ENCODE data around the gene PARN. TPM values are rescaled to one million over a fixed set of nuclear protein-coding genes. Genes with fewer than 3 reads are reported as not detected.

PARN gene
- total and polyA plus RNA-seq, 2 of the 4 experiments (the other 2 are of a cell fraction), result 24.6 to 25.1 TPM

DNA sequence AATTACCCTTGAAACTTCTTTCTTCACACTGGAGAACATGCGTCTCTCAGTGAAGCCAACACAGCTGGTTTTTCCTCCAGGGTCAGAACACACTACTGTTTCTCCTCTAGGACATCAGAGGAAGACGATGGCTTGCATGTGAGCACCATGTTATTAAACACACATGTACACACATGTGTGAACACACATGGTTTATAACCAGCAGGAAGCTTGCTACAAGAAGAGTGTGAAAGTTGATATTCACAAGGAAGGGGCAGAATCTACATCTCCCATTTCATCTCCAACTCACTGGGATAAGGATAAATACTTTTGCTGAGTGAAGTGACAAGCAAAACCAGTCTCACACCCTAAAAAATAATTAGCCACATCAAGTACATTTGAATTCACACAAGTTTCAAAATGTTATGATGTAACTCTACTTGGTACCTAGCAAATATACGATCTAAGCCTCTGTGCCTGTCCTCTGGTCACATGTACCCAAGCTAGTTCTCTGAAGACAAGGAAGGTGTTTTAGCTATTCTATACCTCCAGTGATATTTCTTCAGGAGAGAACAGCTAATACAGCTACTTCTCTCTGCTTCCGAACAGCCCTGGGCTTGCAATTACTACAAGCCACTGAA, 127.7 kb downstream of the PARN start:
- Histone ChIP-seq H2BK5ac (ENCODE audit: low read depth, low read length, poor library complexity, severe bottlenecking) (peak overlapping the region; percentile 84), H3K4me2 (ENCODE audit: low read depth, low read length) (peak overlapping the region; percentile 11), H3K36me3 (ENCODE audit: control insufficient read depth, insufficient read depth, low read length) (no peaks in the 10 kb centered on the region), H3K4me3 (ENCODE audit: insufficient read depth, low read depth, low read length) (no peak overlapping the region), H4K20me1 (ENCODE audit: insufficient read depth, low read length) (no peaks in the 10 kb centered on the region; the same call in 1 of the 2 replicates), H2BK120ac (ENCODE audit: low read depth, low read length) (peak overlapping the region; percentile 83), H3K56ac (ENCODE audit: extremely low read depth, insufficient read depth, low read length) (peak overlapping the region; percentile 59; the same call in 1 of the 2 replicates), H2AK5ac (ENCODE audit: low read depth, low read length) (peak overlapping the region; percentile 73; the same call in 1 of the 2 replicates), H2AK9ac (replicated peaks; ENCODE audit: low read depth, low read length, poor library complexity) (peak overlapping the region; percentile 20), H3K14ac (replicated peaks; ENCODE audit: low read depth, low read length) (peak overlapping the region; percentile 94), H4K91ac (ENCODE audit: insufficient read depth, low read depth, low read length) (peak overlapping the region; percentile 75), H3K27me3 (ENCODE audit: control insufficient read depth, insufficient read depth, low read length) (no peaks in the 10 kb centered on the region), H3K4me1 (ENCODE audit: control insufficient read depth, insufficient read depth, low read length) (peaks cover 25% of the 10 kb centered on the region), H3K23ac (ENCODE audit: low read depth, low read length) (peak overlapping the region; percentile 75; the same call in 1 of the 2 replicates), H3K9ac (ENCODE audit: low read depth, low read length) (peak overlapping the region; percentile 42; the same call in 1 of the 2 replicates), H3K9me3 (ENCODE audit: control insufficient read depth, insufficient read depth, low read length) (no peaks in the 10 kb centered on the region), H2BK20ac (ENCODE audit: low read depth, low read length) (peak overlapping the region; percentile 94), H2AFZ (replicated peaks; ENCODE audit: low read length, poor library complexity) (peak overlapping the region; percentile 67), H3K4ac (ENCODE audit: low read depth, low read length) (peak overlapping the region; percentile 86), H3K9me1 (ENCODE audit: insufficient read depth, low read length) (peaks cover 20% of the 10 kb centered on the region), H3K18ac (ENCODE audit: low read depth, low read length) (peak overlapping the region; percentile 37), H4K5ac (ENCODE audit: low read depth, low read length) (peak overlapping the region; percentile 23), H3K79me1 (ENCODE audit: low read depth in 1 of 2, low read length in 2 of 2) (peaks cover 9 to 30% of the 10 kb centered on the region in 2 experiments; a peak in 3 of 4 replicates), H3K27ac (ENCODE audit: insufficient read depth, low read length) (peak overlapping the region; percentile 77; the same call in 1 of the 2 replicates), H2BK15ac (ENCODE audit: low read depth, low read length) (peak overlapping the region; percentile 87), H4K8ac (ENCODE audit: low read depth in 2 of 2, low read length in 2 of 2) (peak overlapping the region; percentile 5 to 57; a peak in 3 of 4 replicates)
- dilution Hi-C loops (cut with HindIII; ENCODE audit: low sequenced_read_pairs, unreplicated experiment), result no loop called here
- no peak for ATAC-seq (ENCODE audit: low read depth)
- DNase-seq, result no peak
- in situ Hi-C loops (cut with MboI; ENCODE audit: low sequenced_read_pairs), result no loop called here
- ChIA-PET CTCF (interaction anchor here (0.9 to 1.7 kb wide), 3 partner anchors 13 to 217 kb away, joined by 3 to 7 read pairs (median 6); no protein-coding TSS in a partner anchor), POLR2A (ENCODE audit: unreplicated experiment) (interaction anchor here (0.5 kb wide), 1 partner anchor 15 kb away, joined by 6 read pairs; no protein-coding TSS in a partner anchor)
- WGBS, 2 experiments (ENCODE audit: extremely low coverage in 2 of 2, insufficient read length in 1 of 2), result 89% methylated on average over 1 of the region's 4 CpGs; no CpG with 5 or more reads in 1 of the 2 experiments
- intact Hi-C loops (cut with micrococcal nuclease), result no loop called here
- no TSS peak for BruUV-seq (replicated peaks)
- TF ChIP-seq, protein P1, sequence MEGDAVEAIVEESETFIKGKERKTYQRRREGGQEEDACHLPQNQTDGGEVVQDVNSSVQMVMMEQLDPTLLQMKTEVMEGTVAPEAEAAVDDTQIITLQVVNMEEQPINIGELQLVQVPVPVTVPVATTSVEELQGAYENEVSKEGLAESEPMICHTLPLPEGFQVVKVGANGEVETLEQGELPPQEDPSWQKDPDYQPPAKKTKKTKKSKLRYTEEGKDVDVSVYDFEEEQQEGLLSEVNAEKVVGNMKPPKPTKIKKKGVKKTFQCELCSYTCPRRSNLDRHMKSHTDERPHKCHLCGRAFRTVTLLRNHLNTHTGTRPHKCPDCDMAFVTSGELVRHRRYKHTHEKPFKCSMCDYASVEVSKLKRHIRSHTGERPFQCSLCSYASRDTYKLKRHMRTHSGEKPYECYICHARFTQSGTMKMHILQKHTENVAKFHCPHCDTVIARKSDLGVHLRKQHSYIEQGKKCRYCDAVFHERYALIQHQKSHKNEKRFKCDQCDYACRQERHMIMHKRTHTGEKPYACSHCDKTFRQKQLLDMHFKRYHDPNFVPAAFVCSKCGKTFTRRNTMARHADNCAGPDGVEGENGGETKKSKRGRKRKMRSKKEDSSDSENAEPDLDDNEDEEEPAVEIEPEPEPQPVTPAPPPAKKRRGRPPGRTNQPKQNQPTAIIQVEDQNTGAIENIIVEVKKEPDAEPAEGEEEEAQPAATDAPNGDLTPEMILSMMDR (conservative IDR thresholded peaks at IDR 0.05; ENCODE audit: low read depth, low read length), result no peak
- TF ChIP-seq NFE2L2 (IDR thresholded peaks at IDR 0.05; ENCODE audit: low read depth, low read length) (no peak), MXI1 (IDR thresholded peaks at IDR 0.05; ENCODE audit: borderline replicate concordance, low read depth, low read length) (no peak), RCOR1 (IDR thresholded peaks at IDR 0.05; ENCODE audit: insufficient replicate concordance, low read length) (no peak), CHD1 (IDR thresholded peaks at IDR 0.05; ENCODE audit: low read depth, low read length) (no peak), FOS (IDR thresholded peaks at IDR 0.05; ENCODE audit: low read depth, low read length) (no peak), MAZ (IDR thresholded peaks at IDR 0.05; ENCODE audit: borderline replicate concordance, low read depth, low read length) (no peak), RAD21 (IDR thresholded peaks at IDR 0.05; ENCODE audit: low read length) (no peak), POLR2A (IDR thresholded peaks at IDR 0.05; ENCODE audit: low read depth, low read length) (no peak), BHLHE40 (IDR thresholded peaks at IDR 0.05; ENCODE audit: low read depth, low read length) (no peak), SMC3 (IDR thresholded peaks at IDR 0.05; ENCODE audit: low read depth, low read length) (no peak), MAFK (IDR thresholded peaks at IDR 0.05; ENCODE audit: low read depth, low read length) (no peak), CEBPB (IDR thresholded peaks at IDR 0.05; ENCODE audit: low read depth, low read length) (no peak)
- TF ChIP-seq, protein P2, sequence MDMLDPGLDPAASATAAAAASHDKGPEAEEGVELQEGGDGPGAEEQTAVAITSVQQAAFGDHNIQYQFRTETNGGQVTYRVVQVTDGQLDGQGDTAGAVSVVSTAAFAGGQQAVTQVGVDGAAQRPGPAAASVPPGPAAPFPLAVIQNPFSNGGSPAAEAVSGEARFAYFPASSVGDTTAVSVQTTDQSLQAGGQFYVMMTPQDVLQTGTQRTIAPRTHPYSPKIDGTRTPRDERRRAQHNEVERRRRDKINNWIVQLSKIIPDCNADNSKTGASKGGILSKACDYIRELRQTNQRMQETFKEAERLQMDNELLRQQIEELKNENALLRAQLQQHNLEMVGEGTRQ (IDR thresholded peaks at IDR 0.05; ENCODE audit: low read depth, low read length), result no peak
- TF ChIP-seq, protein P3, sequence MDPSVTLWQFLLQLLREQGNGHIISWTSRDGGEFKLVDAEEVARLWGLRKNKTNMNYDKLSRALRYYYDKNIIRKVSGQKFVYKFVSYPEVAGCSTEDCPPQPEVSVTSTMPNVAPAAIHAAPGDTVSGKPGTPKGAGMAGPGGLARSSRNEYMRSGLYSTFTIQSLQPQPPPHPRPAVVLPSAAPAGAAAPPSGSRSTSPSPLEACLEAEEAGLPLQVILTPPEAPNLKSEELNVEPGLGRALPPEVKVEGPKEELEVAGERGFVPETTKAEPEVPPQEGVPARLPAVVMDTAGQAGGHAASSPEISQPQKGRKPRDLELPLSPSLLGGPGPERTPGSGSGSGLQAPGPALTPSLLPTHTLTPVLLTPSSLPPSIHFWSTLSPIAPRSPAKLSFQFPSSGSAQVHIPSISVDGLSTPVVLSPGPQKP (IDR thresholded peaks at IDR 0.05; ENCODE audit: borderline replicate concordance, low read depth, low read length), result no peak
